Stimulated activated CD4-positive, alpha-beta T cell treated with anti-CD3 and anti-CD28 coated beads, Interleukin-15, amount 100 ng/mL, for 24 hours (primary cell): ENCODE data around the gene ADCY7.

ENCODE experiments used
- DNase-seq: peaks from one replicate; pipeline ENCODE4 v3.0.0-alpha.2; 2020

Gene ADCY7

GRCh38 chr16:50284131-50284911 is 18.0 kb downstream of the ADCY7 start:
- DNase-seq, result no peak

GRCh38 chr16:50285406-50286003 is 19.2 kb downstream of the ADCY7 start:
- DNase-seq, result no peak

GRCh38 chr16:50286681-50287080 is 20.3 kb downstream of the ADCY7 start:
- DNase-seq, result no peak

- DNase-seq, result no peak
Observed at GRCh38 chr16:50288026-50288425, 21.7 kb downstream of the ADCY7 start.

- no peak for DNase-seq
Observed at GRCh38 chr16:50288920-50289319, 22.6 kb downstream of the ADCY7 start.

- DNase-seq, result no peak
Observed at GRCh38 chr16:50289950-50290764, 23.8 kb downstream of the ADCY7 start.

- no peak for DNase-seq
Observed at GRCh38 chr16:50290856-50291255, 24.5 kb downstream of the ADCY7 start.

GRCh38 chr16:50291719-50292565 is 25.6 kb downstream of the ADCY7 start:
- DNase-seq, result no peak

- DNase-seq, result no peak
Observed at GRCh38 chr16:50292566-50292948, 26.2 kb downstream of the ADCY7 start.

- DNase-seq, result no peak
Observed at GRCh38 chr16:50293041-50293783, 26.9 kb downstream of the ADCY7 start.

GRCh38 chr16:50293994-50294855 is 27.9 kb downstream of the ADCY7 start:
- no peak for DNase-seq

- DNase-seq, result no peak
Observed at GRCh38 chr16:50294955-50295354, 28.6 kb downstream of the ADCY7 start.

- no peak for DNase-seq
Observed at GRCh38 chr16:50295541-50296132, 29.3 kb downstream of the ADCY7 start.

- no peak for DNase-seq
Observed at GRCh38 chr16:50296807-50297206, 30.5 kb downstream of the ADCY7 start.

- no peak for DNase-seq
Observed at GRCh38 chr16:50297301-50298074, 31.1 kb downstream of the ADCY7 start.

GRCh38 chr16:50298075-50298460 is 31.7 kb downstream of the ADCY7 start:
- no peak for DNase-seq

- no peak for DNase-seq
Observed at GRCh38 chr16:50298591-50299507, 32.5 kb downstream of the ADCY7 start.

- no peak for DNase-seq
Observed at GRCh38 chr16:50299508-50300105, 33.3 kb downstream of the ADCY7 start.
